ENCODE measurements around the gene FAM13C. TPM values are rescaled to one million over a fixed set of nuclear protein-coding genes. Genes with fewer than 3 reads are reported as not detected.

Gene FAM13C
- total RNA-seq, 4 donors from 2014 or later = 5.0 to 18.5 (median 9.7) TPM

- intact Hi-C loops (cut with DNase I; ENCODE audit: low total_unique reads) = no loop called here
- no peak overlapping the region for H3K4me3 ChIP-seq (ENCODE audit: low read depth, poor library complexity, severe bottlenecking)
- no peak for TF ChIP-seq POLR2A (IDR thresholded peaks at IDR 0.05)
- no peak for DNase-seq (ENCODE audit: low spot score in 2 of 2)
These were observed 90.3 kb downstream of the FAM13C start for GRCh38 chr10:59272061-59272460.

GRCh38 chr10:59271160-59271559 lies 91.2 kb downstream of the FAM13C start:
- DNase-seq (ENCODE audit: low spot score in 2 of 2) = no peak
- intact Hi-C loops (cut with DNase I; ENCODE audit: low total_unique reads) = no loop called here
- WGBS, 2 donors = 80 to 85% methylated on average over 4 of the region's 4 CpGs
- no peak overlapping the region for H3K4me3 ChIP-seq (ENCODE audit: low read depth, poor library complexity, severe bottlenecking)
- no peak for TF ChIP-seq CTCF (IDR thresholded peaks at IDR 0.05)

GRCh38 chr10:59270492-59270891 lies 91.9 kb downstream of the FAM13C start:
- DNase-seq (ENCODE audit: low spot score in 2 of 2) = no peak
- intact Hi-C loops (cut with DNase I; ENCODE audit: low total_unique reads) = no loop called here
- no peak for TF ChIP-seq CTCF (IDR thresholded peaks at IDR 0.05)
- TF ChIP-seq POLR2A (IDR thresholded peaks at IDR 0.05) = no peak
- WGBS, 2 donors = 85 to 91% methylated on average over 3 of the region's 3 CpGs
- no peak overlapping the region for H3K4me3 ChIP-seq (ENCODE audit: low read depth, poor library complexity, severe bottlenecking)

- intact Hi-C loops (cut with DNase I; ENCODE audit: low total_unique reads) = no loop called here
- no peak for DNase-seq (ENCODE audit: low spot score in 2 of 2)
- no peak for TF ChIP-seq CTCF (IDR thresholded peaks at IDR 0.05)
- TF ChIP-seq POLR2A (IDR thresholded peaks at IDR 0.05) = no peak
- WGBS, 2 donors = 94 to 98% methylated on average over 6 of the region's 6 CpGs
- H3K4me3 ChIP-seq (ENCODE audit: low read depth, poor library complexity, severe bottlenecking) = no peak overlapping the region
These were observed 92.7 kb downstream of the FAM13C start for GRCh38 chr10:59269651-59270050.

GRCh38 chr10:59268460-59268859 lies 93.9 kb downstream of the FAM13C start:
- H3K4me3 ChIP-seq (ENCODE audit: low read depth, poor library complexity, severe bottlenecking) = no peak overlapping the region
- intact Hi-C loops (cut with DNase I; ENCODE audit: low total_unique reads) = no loop called here
- WGBS, 2 donors = 96 to 97% methylated on average over 7 of the region's 7 CpGs
- DNase-seq (ENCODE audit: low spot score in 2 of 2) = no peak
- TF ChIP-seq POLR2A (IDR thresholded peaks at IDR 0.05) (no peak), CTCF (IDR thresholded peaks at IDR 0.05) (no peak)

GRCh38 chr10:59266321-59266720 lies 96.0 kb downstream of the FAM13C start:
- 77 to 83% methylated on average over 3 of the region's 3 CpGs for WGBS, 2 donors
- no peak overlapping the region for H3K4me3 ChIP-seq (ENCODE audit: low read depth, poor library complexity, severe bottlenecking)
- TF ChIP-seq POLR2A (IDR thresholded peaks at IDR 0.05) = no peak
- no peak for TF ChIP-seq CTCF (IDR thresholded peaks at IDR 0.05)
- intact Hi-C loops (cut with DNase I; ENCODE audit: low total_unique reads) = no loop called here
- no peak for DNase-seq (ENCODE audit: low spot score in 2 of 2)
